Mesothelial cell of epicardium (in vitro differentiated cells): Measurements from ENCODE around the gene CDY2B. TPM values are rescaled to one million over a fixed set of nuclear protein-coding genes. Genes with fewer than 3 reads are reported as not detected.
"Not testable (repeated sequence)": the region's sequence is repeated elsewhere in the genome, so short reads cannot be mapped to it uniquely, and the experiment has no call there.

Source experiments
- DNase-seq, 2 experiments: peaks; one replicate each; pipeline ENCODE4 v3.0.0; 2021; ENCODE audit warnings: low spot score in 2 of 2; ENCODE audit not compliant: unreplicated experiment in 2 of 2
- H3K27ac Mint-ChIP-seq: 2 replicates; pipeline ENCODE4 v1.8.0; 2021; ENCODE audit warnings: mixed read lengths
- H3K27me3 Mint-ChIP-seq: 2 replicates; pipeline ENCODE4 v1.8.0; 2021; ENCODE audit warnings: low read depth, mixed read lengths
- H3K36me3 Mint-ChIP-seq: 2 replicates; pipeline ENCODE4 v1.8.0; 2021; ENCODE audit warnings: mixed read lengths
- H3K4me1 Mint-ChIP-seq: 2 replicates; pipeline ENCODE4 v1.8.0; 2021; ENCODE audit warnings: mixed read lengths
- H3K4me3 Mint-ChIP-seq: 2 replicates; pipeline ENCODE4 v1.8.0; 2021; ENCODE audit warnings: mild to moderate bottlenecking, moderate library complexity, mixed read lengths
- H3K9me3 Mint-ChIP-seq: 2 replicates; pipeline ENCODE4 v1.8.0; 2021; ENCODE audit warnings: mixed read lengths
- total RNA-seq: library from RNA; stranded (reverse); gene quantifications from 3 replicates; pipeline ENCODE4 v1.2.1, GENCODE V29; 2021

Gene CDY2B
- total RNA-seq: not detected in 3 replicates

DNA sequence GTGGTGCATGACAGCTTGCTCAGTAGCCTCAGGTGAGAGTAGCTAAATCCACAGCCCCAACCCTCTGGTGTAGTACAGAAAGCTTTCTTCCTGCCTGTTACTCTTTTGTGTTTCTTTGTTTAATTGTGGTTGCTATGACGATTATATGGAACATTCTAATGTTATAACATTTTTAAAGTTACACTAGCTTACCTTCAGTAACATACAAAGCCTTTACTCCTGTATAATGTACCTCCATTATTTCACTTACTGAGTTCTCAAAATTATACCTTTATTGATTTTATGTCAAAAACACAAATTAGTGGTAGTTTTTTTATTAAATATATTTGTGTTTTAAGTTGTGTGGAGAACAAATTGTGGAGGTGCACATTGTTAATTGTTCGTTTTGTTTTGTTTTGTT is at the start of gene CDY2B:
CDY2B (minus strand) TSS at position 101 of the 400 bp plus-strand sequence. CDS start 328 bp downstream, outside the sequence.
- DNase-seq, H3K9me3 Mint-ChIP-seq, H3K4me1 Mint-ChIP-seq, H3K4me3 Mint-ChIP-seq, H3K27ac Mint-ChIP-seq, H3K27me3 Mint-ChIP-seq, H3K36me3 Mint-ChIP-seq: not testable (repeated sequence)

GRCh38 chrY:17908009-17908408 is 28.0 kb upstream of the CDY2B start:
- H3K9me3 Mint-ChIP-seq, H3K27me3 Mint-ChIP-seq, H3K27ac Mint-ChIP-seq, H3K4me1 Mint-ChIP-seq, H3K4me3 Mint-ChIP-seq, DNase-seq, H3K36me3 Mint-ChIP-seq: not testable (repeated sequence)

GRCh38 chrY:17907351-17907750 is 27.3 kb upstream of the CDY2B start:
- H3K9me3 Mint-ChIP-seq, H3K4me1 Mint-ChIP-seq, DNase-seq, H3K36me3 Mint-ChIP-seq, H3K4me3 Mint-ChIP-seq, H3K27me3 Mint-ChIP-seq, H3K27ac Mint-ChIP-seq: not testable (repeated sequence)

GRCh38 chrY:17881697-17882096 is 1.7 kb upstream of the CDY2B start:
- not testable (repeated sequence) for H3K9me3 Mint-ChIP-seq, H3K36me3 Mint-ChIP-seq, DNase-seq, H3K27ac Mint-ChIP-seq, H3K4me1 Mint-ChIP-seq, H3K4me3 Mint-ChIP-seq, H3K27me3 Mint-ChIP-seq

GRCh38 chrY:17876767-17877166 is 3.3 kb downstream of the CDY2B start:
- H3K36me3 Mint-ChIP-seq, H3K27ac Mint-ChIP-seq, H3K27me3 Mint-ChIP-seq, H3K4me3 Mint-ChIP-seq, DNase-seq, H3K4me1 Mint-ChIP-seq, H3K9me3 Mint-ChIP-seq: not testable (repeated sequence)

- not testable (repeated sequence) for H3K9me3 Mint-ChIP-seq, DNase-seq, H3K27ac Mint-ChIP-seq, H3K27me3 Mint-ChIP-seq, H3K4me1 Mint-ChIP-seq, H3K36me3 Mint-ChIP-seq, H3K4me3 Mint-ChIP-seq
Observed at GRCh38 chrY:17875401-17875800, 4.6 kb downstream of the CDY2B start.

DNA sequence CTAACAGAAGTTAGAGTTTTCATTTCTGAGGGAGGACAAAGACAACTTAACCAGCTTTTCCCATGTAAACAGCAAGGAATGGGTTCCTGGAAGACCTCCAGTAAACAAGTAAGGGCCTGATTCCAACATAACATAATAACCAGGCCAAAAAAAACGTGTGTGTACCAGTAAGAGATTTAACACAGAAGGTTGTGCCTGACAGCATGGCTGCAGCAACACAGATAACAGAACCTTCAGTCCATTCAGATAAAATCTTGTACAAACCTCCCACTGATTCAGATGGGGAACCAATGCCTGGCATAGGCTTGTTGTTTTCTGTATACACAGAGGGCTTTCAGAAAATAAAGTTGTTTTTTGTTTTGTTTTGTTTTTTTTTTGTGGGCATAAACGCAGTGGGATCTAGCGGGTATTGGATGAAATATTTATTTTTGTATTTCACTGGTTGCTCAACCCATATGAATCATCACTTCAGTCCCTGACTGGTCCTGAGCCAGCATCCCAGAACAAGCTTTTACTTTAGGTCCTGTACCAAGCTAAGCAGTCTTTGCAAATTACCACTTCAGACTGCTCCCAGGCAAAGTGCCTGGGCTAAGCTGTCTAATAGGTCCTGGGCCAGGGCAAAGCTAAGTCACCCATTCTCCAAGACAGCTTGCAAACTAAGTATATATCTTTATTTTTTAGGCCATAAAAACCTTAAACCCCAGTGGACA is 8.7 kb downstream of the CDY2B start:
- not testable (repeated sequence) for H3K27ac Mint-ChIP-seq, DNase-seq, H3K9me3 Mint-ChIP-seq, H3K27me3 Mint-ChIP-seq, H3K36me3 Mint-ChIP-seq, H3K4me3 Mint-ChIP-seq, H3K4me1 Mint-ChIP-seq

DNA sequence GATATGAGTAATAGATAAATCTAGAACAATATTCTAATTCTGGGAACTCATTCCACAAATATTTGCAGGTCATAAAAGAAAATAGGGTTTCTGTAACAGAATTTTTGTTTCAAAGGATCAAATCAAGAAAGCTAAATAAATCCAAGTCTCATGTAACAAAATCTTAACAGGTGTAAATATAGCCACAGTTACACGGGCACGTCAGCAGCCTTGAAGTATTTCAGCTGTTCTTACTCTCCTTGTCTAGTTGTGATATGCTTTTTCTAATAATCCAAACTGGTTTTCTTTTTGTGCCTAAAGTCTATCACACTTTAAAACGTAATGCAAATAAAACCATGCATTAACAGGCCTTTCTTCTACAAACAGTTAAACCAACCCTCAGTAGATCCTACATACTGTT is 9.3 kb downstream of the CDY2B start:
- H3K36me3 Mint-ChIP-seq, H3K9me3 Mint-ChIP-seq, H3K27ac Mint-ChIP-seq, DNase-seq, H3K4me1 Mint-ChIP-seq, H3K27me3 Mint-ChIP-seq, H3K4me3 Mint-ChIP-seq: not testable (repeated sequence)

DNA sequence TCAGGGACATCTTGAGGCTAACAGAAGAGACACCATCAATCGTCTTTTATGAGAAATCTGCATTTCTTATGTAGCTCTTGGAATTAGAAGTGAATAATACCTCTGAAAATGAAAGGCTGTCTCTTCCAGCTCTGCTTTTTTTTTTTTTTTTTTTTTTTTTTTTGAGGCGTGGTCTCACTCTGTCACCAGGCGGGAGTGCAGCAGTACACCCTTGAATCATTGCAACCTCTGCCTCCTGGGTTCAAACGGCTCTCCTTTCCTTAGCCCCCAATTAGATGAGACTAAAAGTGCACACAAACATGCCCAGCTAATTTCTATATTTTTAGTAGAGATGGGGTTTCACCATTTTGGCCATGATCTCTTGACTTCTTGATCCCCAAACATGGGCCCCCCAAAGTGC is 12.2 kb downstream of the CDY2B start:
- not testable (repeated sequence) for H3K36me3 Mint-ChIP-seq, H3K27ac Mint-ChIP-seq, DNase-seq, H3K4me1 Mint-ChIP-seq, H3K4me3 Mint-ChIP-seq, H3K9me3 Mint-ChIP-seq, H3K27me3 Mint-ChIP-seq

- DNase-seq, H3K9me3 Mint-ChIP-seq, H3K27ac Mint-ChIP-seq, H3K4me1 Mint-ChIP-seq, H3K36me3 Mint-ChIP-seq, H3K27me3 Mint-ChIP-seq, H3K4me3 Mint-ChIP-seq: not testable (repeated sequence)
Observed at GRCh38 chrY:17860634-17861033, 19.4 kb downstream of the CDY2B start.

GRCh38 chrY:17856963-17857848 is 22.8 kb downstream of the CDY2B start:
- H3K4me1 Mint-ChIP-seq, H3K36me3 Mint-ChIP-seq, H3K4me3 Mint-ChIP-seq, H3K9me3 Mint-ChIP-seq, DNase-seq, H3K27ac Mint-ChIP-seq, H3K27me3 Mint-ChIP-seq: not testable (repeated sequence)

GRCh38 chrY:17856508-17856907 is 23.5 kb downstream of the CDY2B start:
- H3K4me1 Mint-ChIP-seq, DNase-seq: not testable (repeated sequence)

DNA sequence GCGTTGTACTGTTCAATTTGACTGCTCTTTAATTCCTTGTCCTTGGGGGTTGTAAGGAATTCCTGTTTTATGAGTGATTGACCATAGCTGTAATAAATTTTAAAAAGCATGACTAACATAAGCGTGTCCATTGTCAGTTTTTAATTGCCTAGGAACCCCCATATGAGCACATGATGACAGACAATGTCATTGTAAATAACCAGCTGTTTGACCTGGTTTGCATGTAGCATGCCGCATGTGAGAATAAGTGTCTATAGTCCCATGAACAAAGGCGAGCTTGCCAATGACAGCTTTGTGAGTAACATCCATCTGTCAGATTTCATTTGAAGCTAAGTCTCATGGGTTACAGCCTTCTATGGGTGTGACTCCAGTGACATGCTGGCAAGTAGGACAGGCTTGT is 30.9 kb downstream of the CDY2B start:
- not testable (repeated sequence) for H3K9me3 Mint-ChIP-seq, H3K36me3 Mint-ChIP-seq, DNase-seq, H3K4me1 Mint-ChIP-seq, H3K27ac Mint-ChIP-seq, H3K4me3 Mint-ChIP-seq, H3K27me3 Mint-ChIP-seq

More at GRCh38 chrY:17856508-17856907, 23.5 kb downstream of the CDY2B start:
- H3K4me3 Mint-ChIP-seq, H3K36me3 Mint-ChIP-seq, H3K9me3 Mint-ChIP-seq, H3K27me3 Mint-ChIP-seq, H3K27ac Mint-ChIP-seq: not testable (repeated sequence)

- H3K4me1 Mint-ChIP-seq, H3K36me3 Mint-ChIP-seq, H3K4me3 Mint-ChIP-seq, H3K9me3 Mint-ChIP-seq, DNase-seq, H3K27me3 Mint-ChIP-seq, H3K27ac Mint-ChIP-seq: not testable (repeated sequence)
Observed at GRCh38 chrY:17832149-17832548, 47.9 kb downstream of the CDY2B start.
